HG03045 (cell line): ENCODE measurements around the gene PCED1B.
"Not testable (repeated sequence)": the region's sequence is repeated elsewhere in the genome, so short reads cannot be mapped to it uniquely, and the experiment has no call there.

Experiments
- ATAC-seq: cut with Tn5 transposase; IDR thresholded peaks from one replicate; pipeline ENCODE4 v1.9.1; 2021; ENCODE audit warnings: mild to moderate bottlenecking, moderate library complexity; ENCODE audit not compliant: unreplicated experiment

The PCED1B gene

GRCh38 chr12:47117305-47117704 lies 37.9 kb downstream of the PCED1B start:
- ATAC-seq, result not testable (repeated sequence)

DNA sequence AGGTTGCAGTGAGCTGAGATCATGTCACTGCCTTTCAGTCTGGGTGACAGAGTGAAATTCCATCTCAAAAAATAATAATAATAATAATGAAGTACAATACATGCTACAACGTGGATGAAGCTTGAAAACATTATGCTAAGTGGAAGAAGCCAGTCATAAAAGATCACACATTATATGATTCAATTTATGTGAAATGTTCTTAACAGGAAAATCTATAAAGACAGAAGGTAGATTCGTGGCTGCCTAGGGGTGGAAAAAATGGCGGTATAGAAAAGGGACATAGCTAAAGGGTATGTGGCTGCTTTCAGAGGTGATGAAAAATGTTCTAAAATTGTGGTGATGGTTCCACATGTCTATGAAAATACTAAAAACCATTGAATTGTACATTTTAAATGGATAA lies 41.3 kb downstream of the PCED1B start:
- ATAC-seq, result no peak

GRCh38 chr12:47121146-47121545 lies 41.7 kb downstream of the PCED1B start:
- ATAC-seq, result no peak

DNA sequence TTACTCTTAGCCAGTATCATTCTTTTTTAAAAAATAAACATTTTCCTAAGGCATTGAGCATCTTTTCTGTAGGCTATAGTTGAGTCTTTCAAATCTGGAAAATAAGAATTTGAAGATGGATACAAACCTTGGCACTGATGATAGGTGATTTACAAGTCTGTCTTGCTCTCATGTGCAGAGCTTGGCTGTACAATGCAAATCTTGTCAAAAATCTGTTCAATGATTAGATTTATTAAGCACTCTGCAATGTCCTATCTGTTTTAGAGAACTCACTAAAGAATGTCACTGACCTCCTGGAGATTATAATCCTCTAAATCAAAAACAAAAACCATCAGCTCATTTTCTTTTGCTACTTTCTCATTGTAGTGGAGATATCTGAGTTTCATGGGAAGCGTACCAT lies 43.2 kb downstream of the PCED1B start:
- no peak for ATAC-seq

DNA sequence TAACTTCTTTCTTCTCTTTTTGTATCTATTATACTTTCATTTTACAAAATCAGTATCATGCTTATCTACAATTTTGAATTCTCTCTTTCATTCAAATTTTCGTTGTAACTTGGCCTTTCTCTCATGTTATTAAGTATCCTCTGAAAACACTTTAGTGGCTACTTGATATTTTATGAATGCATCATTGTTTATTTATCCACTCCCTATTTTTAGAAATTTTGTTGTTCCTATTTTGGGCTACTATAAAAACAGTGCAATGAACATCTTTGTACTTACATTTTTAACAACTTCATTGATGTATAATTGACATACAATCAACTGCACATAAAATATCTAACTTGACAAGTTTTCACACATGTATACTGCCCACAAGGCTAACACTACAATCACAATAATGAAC lies 44.3 kb downstream of the PCED1B start:
- no peak for ATAC-seq

- ATAC-seq, result no peak
These were observed 45.0 kb downstream of the PCED1B start for GRCh38 chr12:47124451-47124850.

GRCh38 chr12:47126246-47126645 lies 46.8 kb downstream of the PCED1B start:
- ATAC-seq, result no peak

DNA sequence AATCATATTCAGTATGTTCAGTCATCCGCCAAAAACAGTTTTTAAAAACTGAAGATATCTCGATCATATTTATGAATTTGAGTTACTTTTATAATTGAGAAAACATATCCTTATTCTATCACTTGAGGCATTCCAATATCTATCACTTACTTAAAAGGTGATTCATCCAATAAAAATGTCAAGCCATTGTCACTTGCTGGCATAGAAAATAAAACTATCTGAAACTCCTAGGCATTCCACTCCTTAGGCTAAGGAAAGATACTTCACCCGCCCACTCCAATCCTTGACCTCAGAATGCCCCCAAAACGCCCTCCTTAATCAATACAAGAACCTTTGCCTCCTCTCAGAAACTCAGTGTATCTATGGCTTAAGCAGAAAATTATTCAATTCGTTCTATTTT lies 51.6 kb downstream of the PCED1B start:
- ATAC-seq, result no peak

GRCh38 chr12:47134005-47134404 lies 54.6 kb downstream of the PCED1B start:
- ATAC-seq, result no peak

DNA sequence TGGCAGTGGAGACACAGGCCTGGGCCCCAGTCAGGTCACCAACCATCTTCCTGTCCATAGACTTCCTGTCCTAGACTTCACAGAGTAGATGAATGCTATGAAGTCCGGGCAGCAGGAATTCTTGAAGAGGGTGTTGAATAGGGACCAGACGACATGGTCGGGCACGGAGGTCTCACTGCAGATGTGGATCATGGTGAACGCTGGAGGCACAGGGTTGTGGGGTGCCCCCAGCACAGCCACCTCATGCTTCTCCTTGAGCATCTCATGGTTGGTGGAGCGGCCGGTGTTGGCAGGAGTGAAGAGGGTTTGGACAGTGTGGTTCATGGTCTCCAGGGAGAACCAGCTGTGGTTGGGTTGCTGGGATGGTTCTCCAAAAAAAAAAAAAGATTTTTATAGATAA lies 56.2 kb downstream of the PCED1B start:
- ATAC-seq, result no peak

DNA sequence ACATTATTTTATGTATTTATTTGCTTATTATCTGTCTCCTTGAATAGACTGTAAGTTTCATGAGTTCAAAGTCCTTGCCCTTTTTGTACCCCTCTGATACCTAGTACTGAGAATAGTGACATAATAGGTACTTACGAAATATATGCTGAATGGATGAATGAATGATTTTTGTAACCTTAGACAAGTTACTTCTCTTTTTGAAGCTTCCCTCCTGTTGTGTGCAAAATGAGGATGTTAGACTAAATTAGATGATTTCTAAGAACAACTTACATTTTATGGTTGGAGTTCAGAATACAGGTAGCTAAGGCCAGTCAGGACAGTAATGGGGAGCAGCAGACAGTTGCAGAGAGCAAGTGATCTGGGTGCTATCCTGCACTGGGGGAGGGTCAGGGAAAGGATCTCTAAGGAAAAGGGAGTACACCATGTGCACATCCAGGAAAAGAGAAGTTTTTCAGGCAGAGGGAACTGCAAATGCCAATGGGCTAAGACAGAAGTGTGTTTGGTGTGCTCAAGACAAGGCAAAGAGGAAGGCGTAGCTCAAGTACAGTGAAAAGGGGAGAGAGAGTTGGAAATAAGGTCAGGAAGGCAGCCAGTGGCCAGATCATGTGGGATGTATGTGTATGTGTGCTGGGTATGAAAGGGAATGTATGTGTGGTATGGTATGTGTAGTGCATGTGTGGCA lies 59.7 kb downstream of the PCED1B start:
- ATAC-seq, result no peak

GRCh38 chr12:47141459-47141858 lies 62.0 kb downstream of the PCED1B start:
- ATAC-seq, result no peak

GRCh38 chr12:47144769-47145168 lies 65.3 kb downstream of the PCED1B start:
- no peak for ATAC-seq

- ATAC-seq, result no peak
These were observed 65.8 kb downstream of the PCED1B start for GRCh38 chr12:47145188-47145587.

GRCh38 chr12:47147739-47148138 lies 68.3 kb downstream of the PCED1B start:
- no peak for ATAC-seq

GRCh38 chr12:47149146-47149545 lies 69.7 kb downstream of the PCED1B start:
- ATAC-seq, result no peak

GRCh38 chr12:47152095-47152494 lies 72.7 kb downstream of the PCED1B start:
- ATAC-seq, result no peak

DNA sequence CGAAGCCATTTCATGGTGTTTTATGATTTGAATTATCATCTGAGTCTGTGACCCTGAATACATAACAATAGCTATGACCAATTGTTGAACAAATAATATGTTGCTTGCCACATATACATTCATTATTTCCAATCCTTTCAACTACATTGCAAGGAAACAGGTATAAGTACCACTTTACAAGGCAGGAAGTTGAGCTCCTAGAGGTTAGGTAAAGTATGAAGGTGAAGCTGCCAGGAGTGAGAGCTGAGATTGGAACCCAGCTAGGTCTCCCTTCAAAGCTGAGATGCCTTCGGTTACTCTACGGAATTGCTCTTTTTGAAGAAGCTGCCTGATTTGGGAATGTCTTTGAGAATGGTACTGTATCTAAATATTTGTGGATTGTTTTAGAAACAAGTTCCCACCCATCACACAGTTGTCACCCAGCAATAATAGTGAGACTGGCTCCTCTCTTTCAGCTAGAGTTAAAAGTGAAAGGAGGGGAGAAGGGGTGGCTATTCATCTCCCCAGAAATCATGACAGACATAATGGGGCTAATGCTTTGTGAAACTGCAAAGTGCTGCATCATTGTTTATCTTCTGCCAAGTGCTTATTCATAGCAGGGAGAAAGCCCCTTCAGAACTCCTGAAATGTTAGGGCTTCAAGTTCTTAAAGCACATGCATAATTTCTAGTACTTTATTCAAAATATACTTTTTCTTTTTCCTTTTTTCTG lies 76.2 kb downstream of the PCED1B start:
- ATAC-seq, result no peak

GRCh38 chr12:47156167-47156736 lies 76.8 kb downstream of the PCED1B start:
- no peak for ATAC-seq

- no peak for ATAC-seq
These were observed 79.4 kb downstream of the PCED1B start for GRCh38 chr12:47158792-47159191.

DNA sequence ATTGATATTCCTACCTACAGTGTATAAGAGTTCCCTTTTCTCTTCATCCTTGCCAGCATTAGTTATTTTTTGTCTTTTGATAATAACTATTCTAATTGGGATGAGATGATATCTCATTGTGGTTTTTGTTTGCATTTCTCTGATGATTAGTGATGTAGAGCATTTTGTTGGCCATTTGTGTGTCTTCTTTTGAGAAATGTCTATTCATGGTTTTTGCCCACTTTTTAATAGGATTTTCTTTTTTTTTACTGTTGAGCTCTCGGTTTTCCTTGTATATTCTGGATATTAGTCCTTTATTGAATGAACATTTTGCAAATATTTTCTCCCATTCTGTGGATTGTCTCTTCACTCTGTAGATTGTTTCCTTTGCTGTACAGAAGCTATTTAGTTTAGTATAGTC lies 79.9 kb downstream of the PCED1B start:
- no peak for ATAC-seq
